Measurements from ENCODE around the gene HIF1A. TPM values are rescaled to one million over a fixed set of nuclear protein-coding genes. Genes with fewer than 3 reads are reported as not detected.

The HIF1A gene
- total and polyA plus RNA-seq, 10 donors, result 34.6 to 312 (median 191) TPM

GRCh38 chr14:61683108-61683507 lies 12.2 kb upstream of the HIF1A start:
- H3K27me3 ChIP-seq (replicated peaks in 1 of 7), result no peaks in the 10 kb centered on the region
- H3K4me1 ChIP-seq, result peaks cover 0 to 6% (median 0%) of the 10 kb centered on the region in 6 donors
- no peak for DNase-seq
- intact Hi-C loops (cut with DNase I; ENCODE audit: low total_unique reads), result no loop called here
- peaks cover 0 to 7% (median 0%) of the 10 kb centered on the region in 8 donors for H3K9me3 ChIP-seq
- TF ChIP-seq CTCF (IDR thresholded peaks at IDR 0.05 in 8 of 11, conservative IDR thresholded peaks at IDR 0.05 in 3 of 11) (no peak), POLR2AphosphoS5 (IDR thresholded peaks at IDR 0.05) (no peak), POLR2A (IDR thresholded peaks at IDR 0.05) (no peak)
- H3K4me3 ChIP-seq, result no peak overlapping the region
- no peak overlapping the region for H3K27ac ChIP-seq
- WGBS, 5 donors, result 94 to 99% (median 96%) methylated on average over 2 of the region's 2 CpGs
- H3K36me3 ChIP-seq, result no peaks in the 10 kb centered on the region

GRCh38 chr14:61690039-61690438 lies 5.3 kb upstream of the HIF1A start:
- 57 to 65% (median 58%) methylated on average over 3 of the region's 3 CpGs for WGBS, 5 donors
- intact Hi-C loops (cut with DNase I; ENCODE audit: low total_unique reads), result no loop called here
- H3K4me3 ChIP-seq, result no peak overlapping the region
- TF ChIP-seq POLR2A (IDR thresholded peaks at IDR 0.05) (no peak), POLR2AphosphoS5 (IDR thresholded peaks at IDR 0.05) (no peak), CTCF (IDR thresholded peaks at IDR 0.05 in 8 of 11, conservative IDR thresholded peaks at IDR 0.05 in 3 of 11) (no peak)
- no peak overlapping the region for H3K27ac ChIP-seq
- H3K36me3 ChIP-seq, result no peaks in the 10 kb centered on the region
- peaks cover 0 to 16% (median 0%) of the 10 kb centered on the region in 8 donors for H3K9me3 ChIP-seq
- DNase-seq, result no peak
- peaks cover 4 to 25% (median 8%) of the 10 kb centered on the region in 6 donors for H3K4me1 ChIP-seq
- no peaks in the 10 kb centered on the region for H3K27me3 ChIP-seq (replicated peaks in 1 of 7)

GRCh38 chr14:61690982-61691381 lies 4.3 kb upstream of the HIF1A start:
- no peak for DNase-seq
- TF ChIP-seq CTCF (IDR thresholded peaks at IDR 0.05 in 8 of 11, conservative IDR thresholded peaks at IDR 0.05 in 3 of 11) (no peak), POLR2A (IDR thresholded peaks at IDR 0.05) (no peak), POLR2AphosphoS5 (IDR thresholded peaks at IDR 0.05) (no peak)
- intact Hi-C loops (cut with DNase I; ENCODE audit: low total_unique reads), result no loop called here
- WGBS, 5 donors, result 34 to 74% (median 61%) methylated on average over 2 of the region's 2 CpGs
- no peaks in the 10 kb centered on the region for H3K36me3 ChIP-seq
- no peaks in the 10 kb centered on the region for H3K27me3 ChIP-seq (replicated peaks in 1 of 7)
- H3K4me1 ChIP-seq, result peaks cover 4 to 25% (median 8%) of the 10 kb centered on the region in 6 donors
- no peak overlapping the region for H3K4me3 ChIP-seq
- peaks cover 0 to 16% (median 0%) of the 10 kb centered on the region in 8 donors for H3K9me3 ChIP-seq
- H3K27ac ChIP-seq, result peak overlapping the region in 7 of 8 donors; percentile 31 to 71 (median 55)

- intact Hi-C loops (cut with DNase I; ENCODE audit: low total_unique reads), result no loop called here
- peaks cover 0 to 16% (median 0%) of the 10 kb centered on the region in 8 donors for H3K9me3 ChIP-seq
- H3K27me3 ChIP-seq (replicated peaks in 1 of 7), result no peaks in the 10 kb centered on the region
- DNase-seq, result no peak
- TF ChIP-seq CTCF (IDR thresholded peaks at IDR 0.05 in 8 of 11, conservative IDR thresholded peaks at IDR 0.05 in 3 of 11) (no peak), POLR2A (IDR thresholded peaks at IDR 0.05) (no peak), POLR2AphosphoS5 (IDR thresholded peaks at IDR 0.05) (no peak)
- no peaks in the 10 kb centered on the region for H3K36me3 ChIP-seq
- peaks cover 4 to 25% (median 8%) of the 10 kb centered on the region in 6 donors for H3K4me1 ChIP-seq
- H3K27ac ChIP-seq, result peak overlapping the region in 7 of 8 donors; percentile 31 to 71 (median 55)
- H3K4me3 ChIP-seq, result no peak overlapping the region
Measured at GRCh38 chr14:61691495-61691894, 3.8 kb upstream of the HIF1A start.

Data from spleen (tissue), 11 donors.